Ovary (tissue), 3 donors: Measurements from ENCODE around the gene LITAF.

Experiments used
- CTCF ChIP-seq, 3 donors: fragments of 450-650 bp in 2 of 3; fragments of 200-600 bp in 1 of 3; IDR thresholded peaks; one replicate each; pipeline versions ENCODE4 v1.5.1 to v1.8.0; 2016 to 2022; ENCODE audit warnings: antibody characterized with exemption in 3 of 3, mild to moderate bottlenecking in 1 of 3
- EP300 ChIP-seq: sonication (generic); formaldehyde crosslinking; IDR thresholded peaks from one replicate; pipeline ENCODE4 v1.6.1; 2017; ENCODE audit warnings: antibody characterized with exemption
- POLR2A ChIP-seq: fragments of 450-650 bp; IDR thresholded peaks from one replicate; pipeline ENCODE4 v1.6.1; 2017; ENCODE audit warnings: antibody characterized with exemption, mild to moderate bottlenecking, moderate library complexity
- donor health status: DM: no; HTN: no; CAD: no.

GRCh38 chr16:11620243-11621003 is 33.7 kb upstream of the LITAF start:
- TF ChIP-seq CTCF (IDR thresholded peaks at IDR 0.05): no peak
- no peak for TF ChIP-seq POLR2A
- no peak for TF ChIP-seq EP300
